LNCAP (cell line): ENCODE data around the gene NOP16.

Source experiments
- CTCF ChIP-seq: fragments of 450-650 bp; IDR thresholded peaks from 2 replicates; pipeline ENCODE4 v1.5.1; 2017; ENCODE audit warnings: mild to moderate bottlenecking

The NOP16 gene

GRCh38 chr5:176388444-176389134, at the start of gene NOP16, which contains the start of gene HIGD2A:
NOP16 (minus strand) TSS chr5:176388598; CDS start chr5:176388539, 59 bp downstream.
HIGD2A (plus strand) TSS chr5:176388751; CDS start chr5:176388820, 69 bp downstream.
- no peak for TF ChIP-seq CTCF

- TF ChIP-seq CTCF, result no peak
Measured at GRCh38 chr5:176436656-176437055, 48.3 kb upstream of the NOP16 start.

- TF ChIP-seq CTCF, result no peak
Measured at GRCh38 chr5:176432707-176433106, 44.3 kb upstream of the NOP16 start.

- no peak for TF ChIP-seq CTCF
Measured at GRCh38 chr5:176429972-176430371, 41.6 kb upstream of the NOP16 start.

GRCh38 chr5:176427971-176428370, 39.6 kb upstream of the NOP16 start:
- TF ChIP-seq CTCF, result no peak

- no peak for TF ChIP-seq CTCF
Measured at GRCh38 chr5:176426876-176427275, 38.5 kb upstream of the NOP16 start.

- TF ChIP-seq CTCF, result no peak
Measured at GRCh38 chr5:176425791-176426190, 37.4 kb upstream of the NOP16 start.

GRCh38 chr5:176425138-176425537, 36.7 kb upstream of the NOP16 start:
- no peak for TF ChIP-seq CTCF
